IPS-18c (cell line): ENCODE results near the gene MRPS2.

Experiments
- H3K4me3 ChIP-seq: 2 replicates; pipeline ENCODE4 v1.7.0; 2013; ENCODE audit warnings: low read depth, mild to moderate bottlenecking, low read length, moderate library complexity; ENCODE audit not compliant: insufficient read depth
- H3K9me3 ChIP-seq: one replicate; pipeline ENCODE4 v1.6.1; 2013; ENCODE audit warnings: mild to moderate bottlenecking, low read length, moderate library complexity; ENCODE audit not compliant: control insufficient read depth, insufficient read depth

Gene MRPS2

DNA sequence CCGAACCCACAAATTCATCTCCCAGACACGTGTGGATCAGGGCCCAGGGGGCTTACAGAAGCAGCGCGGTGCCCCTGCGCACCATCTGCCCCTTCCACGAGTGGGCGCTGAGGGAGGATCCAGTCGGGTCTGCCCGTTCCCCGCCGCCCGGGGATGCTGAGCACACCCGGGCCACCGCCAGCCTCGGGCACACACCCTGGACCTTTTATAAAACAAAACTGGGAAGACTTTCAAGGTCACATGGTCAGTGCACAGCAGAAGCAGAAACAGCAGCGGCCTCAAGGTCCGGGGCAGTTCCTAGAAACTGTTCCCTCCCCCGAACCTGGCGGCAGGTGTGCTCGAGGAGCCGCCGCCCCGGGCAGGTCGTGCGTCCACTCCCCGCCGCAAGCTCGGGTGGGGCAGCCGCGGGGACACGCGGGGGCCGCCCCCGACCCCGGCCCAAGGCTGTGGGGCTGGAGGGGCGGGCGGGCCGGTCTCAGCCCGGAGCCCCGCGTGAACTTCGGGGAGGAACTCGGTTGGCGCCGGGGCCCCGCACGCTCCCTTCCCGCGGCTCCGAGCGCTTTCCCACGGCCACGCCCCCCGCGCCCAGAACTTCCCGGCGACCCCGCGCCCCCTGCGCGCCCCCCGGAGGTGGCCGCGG is 21.5 kb upstream of the MRPS2 start:
- peak overlapping the region; percentile 56; the same call in 1 of the 2 replicates for H3K4me3 ChIP-seq
- H3K9me3 ChIP-seq: no peaks in the 10 kb centered on the region

DNA sequence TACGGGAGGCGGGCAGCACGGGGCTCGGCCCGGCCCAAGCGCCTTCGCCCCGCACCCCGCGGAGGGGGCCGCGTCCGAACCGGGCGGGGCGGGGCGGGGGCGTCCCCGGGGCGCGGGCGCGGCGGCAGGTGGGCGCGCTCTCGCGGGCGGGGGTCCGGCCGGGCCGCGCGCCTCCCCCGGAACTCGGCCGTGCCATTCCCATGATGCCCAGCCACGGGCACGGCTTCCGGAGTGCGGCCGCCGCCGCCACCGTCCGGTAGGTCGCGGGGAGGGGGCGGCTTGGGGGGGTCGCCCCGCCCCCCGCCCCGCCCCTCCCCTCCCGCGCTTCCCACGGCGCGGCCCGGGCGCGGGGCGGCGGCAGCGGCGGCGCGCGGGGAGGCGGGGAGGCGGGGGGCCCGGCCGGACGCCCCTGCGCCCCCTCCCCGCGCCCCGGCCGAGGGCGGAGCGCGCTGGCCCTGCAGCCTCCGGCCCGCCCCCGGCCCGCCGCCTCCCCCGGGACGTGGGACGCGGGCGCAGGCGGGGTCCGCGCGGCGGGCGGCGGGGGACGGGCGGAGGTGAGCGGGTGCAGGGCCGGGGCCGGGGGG is 20.9 kb upstream of the MRPS2 start, which contains the start of gene PPP1R26:
Gene PPP1R26, plus strand, starts transcription at position 314 of the 584 bp plus-strand sequence. CDS start 4,729 bp downstream, outside the sequence.
- H3K9me3 ChIP-seq: no peaks in the 10 kb centered on the region
- H3K4me3 ChIP-seq: peak within 1 kb of the TSS; percentile 75

GRCh38 chr9:135480071-135480939 is 20.2 kb upstream of the MRPS2 start:
- Histone ChIP-seq H3K9me3 (no peaks in the 10 kb centered on the region), H3K4me3 (peak overlapping the region; percentile 75)

- peak overlapping the region; percentile 75 for H3K4me3 ChIP-seq
These were observed 19.6 kb upstream of the MRPS2 start for GRCh38 chr9:135480940-135481310.

GRCh38 chr9:135482015-135482754 is 18.3 kb upstream of the MRPS2 start:
- Histone ChIP-seq H3K4me3 (no peak overlapping the region), H3K9me3 (no peaks in the 10 kb centered on the region)

More at GRCh38 chr9:135480940-135481310, 19.6 kb upstream of the MRPS2 start:
- no peaks in the 10 kb centered on the region for H3K9me3 ChIP-seq

GRCh38 chr9:135484460-135485277 is 15.8 kb upstream of the MRPS2 start:
- no peaks in the 10 kb centered on the region for H3K9me3 ChIP-seq
- H3K4me3 ChIP-seq: no peak overlapping the region

DNA sequence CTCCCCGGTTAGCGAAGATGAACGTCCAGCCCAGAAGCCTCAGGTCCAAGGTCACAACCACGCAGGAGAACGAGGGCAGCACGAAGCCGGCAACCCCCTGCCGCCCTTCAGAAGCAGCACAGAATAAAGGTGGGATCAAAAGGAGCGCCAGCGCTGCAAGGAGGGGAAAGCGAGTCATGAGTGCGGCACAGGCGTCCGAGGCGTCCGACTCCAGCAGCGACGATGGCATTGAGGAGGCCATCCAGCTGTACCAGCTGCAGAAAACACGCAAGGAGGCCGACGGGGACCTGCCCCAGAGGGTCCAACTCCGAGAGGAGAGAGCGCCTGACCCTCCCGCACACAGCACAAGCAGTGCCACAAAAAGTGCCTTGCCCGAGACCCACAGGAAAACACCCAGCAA is 15.1 kb upstream of the MRPS2 start:
- no peak overlapping the region for H3K4me3 ChIP-seq
- no peaks in the 10 kb centered on the region for H3K9me3 ChIP-seq

GRCh38 chr9:135485832-135486231 is 14.7 kb upstream of the MRPS2 start:
- Histone ChIP-seq H3K9me3 (no peaks in the 10 kb centered on the region), H3K4me3 (no peak overlapping the region)

- Histone ChIP-seq H3K9me3 (no peaks in the 10 kb centered on the region), H3K4me3 (no peak overlapping the region)
These were observed 14.0 kb upstream of the MRPS2 start for GRCh38 chr9:135486267-135487065.

DNA sequence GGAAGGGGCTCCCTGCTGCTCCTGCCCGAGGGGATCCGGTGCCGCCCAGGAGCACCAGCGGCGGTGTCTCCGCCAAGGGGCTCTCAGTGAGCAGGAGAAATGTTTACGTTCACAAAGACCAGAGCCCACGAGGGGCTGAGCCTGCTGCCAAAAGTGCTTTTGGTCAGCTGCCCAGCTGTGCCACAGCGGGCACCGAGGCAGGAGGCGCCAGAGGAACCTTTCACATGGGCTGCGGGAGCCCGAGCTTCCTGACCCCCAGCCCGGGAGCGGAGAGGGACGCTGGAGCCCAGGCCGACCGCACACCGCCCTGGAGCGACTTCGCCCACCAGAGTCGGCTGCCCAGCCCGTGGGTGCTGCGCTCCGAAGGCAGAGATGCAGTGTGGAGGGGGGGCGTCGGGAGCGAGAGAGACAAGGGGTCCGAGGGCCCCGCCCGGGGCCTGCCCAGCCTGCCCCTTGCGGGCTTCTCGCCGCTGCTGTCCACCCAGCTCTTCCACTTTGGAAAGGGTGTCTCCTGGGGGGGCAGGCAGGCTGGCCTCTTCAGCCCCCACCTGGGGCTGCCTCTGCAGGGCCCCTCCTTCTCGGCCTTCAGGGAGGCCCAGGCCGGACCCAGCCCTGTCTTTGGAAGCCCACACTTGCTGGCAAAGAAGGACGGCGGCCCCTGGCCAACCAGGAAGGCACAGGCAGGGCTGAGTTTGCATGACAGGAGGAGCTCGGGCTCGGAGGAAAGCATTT is 13.0 kb upstream of the MRPS2 start:
- Histone ChIP-seq H3K9me3 (no peaks in the 10 kb centered on the region), H3K4me3 (no peak overlapping the region)

DNA sequence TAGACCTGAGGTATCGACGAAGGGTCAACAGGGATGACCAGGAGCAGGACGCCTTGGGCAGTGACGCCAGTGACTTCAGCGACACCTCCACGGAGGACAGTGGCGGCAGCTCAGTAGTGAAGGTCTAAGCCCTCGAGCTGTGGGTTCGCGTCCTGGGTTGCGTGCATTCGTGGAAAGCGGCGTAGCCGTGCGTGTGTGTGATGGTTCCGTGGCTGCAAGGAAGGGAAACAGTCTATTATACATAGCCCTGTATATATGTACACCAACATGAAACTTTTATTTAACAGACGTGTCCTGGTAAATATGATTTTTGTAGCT is 12.5 kb upstream of the MRPS2 start:
- no peaks in the 10 kb centered on the region for H3K9me3 ChIP-seq
- no peak overlapping the region for H3K4me3 ChIP-seq

DNA sequence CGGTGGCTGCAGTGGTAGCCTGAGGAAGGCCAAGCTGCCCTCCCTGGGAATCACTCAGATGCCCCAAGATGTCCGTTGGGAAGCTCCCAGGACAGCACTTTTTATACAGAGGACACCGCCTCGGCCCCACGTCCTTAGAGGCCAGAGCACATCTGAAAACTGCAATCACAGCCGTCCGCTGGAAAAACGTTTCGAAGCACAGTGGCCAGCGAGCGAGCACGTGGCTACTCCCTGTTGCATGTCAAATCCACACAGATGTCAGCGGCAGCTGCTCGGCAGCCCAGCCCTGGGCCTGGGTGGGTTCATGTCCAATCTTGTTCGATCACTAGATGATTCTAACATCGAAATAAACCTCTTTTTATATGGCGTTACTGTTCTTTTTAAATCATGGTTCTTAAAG is 12.0 kb upstream of the MRPS2 start:
- no peak overlapping the region for H3K4me3 ChIP-seq
- H3K9me3 ChIP-seq: no peaks in the 10 kb centered on the region

GRCh38 chr9:135489188-135489906 is 11.1 kb upstream of the MRPS2 start:
- Histone ChIP-seq H3K9me3 (no peaks in the 10 kb centered on the region), H3K4me3 (no peak overlapping the region)

- Histone ChIP-seq H3K9me3 (no peaks in the 10 kb centered on the region), H3K4me3 (no peak overlapping the region)
These were observed 10.2 kb upstream of the MRPS2 start for GRCh38 chr9:135490166-135490870.
